ENCODE results near the gene CBFA2T3. TPM values are rescaled to one million over a fixed set of nuclear protein-coding genes. Genes with fewer than 3 reads are reported as not detected.

CBFA2T3 gene
- total RNA-seq, 1 donor from 2014 or later = 8.6 TPM

DNA sequence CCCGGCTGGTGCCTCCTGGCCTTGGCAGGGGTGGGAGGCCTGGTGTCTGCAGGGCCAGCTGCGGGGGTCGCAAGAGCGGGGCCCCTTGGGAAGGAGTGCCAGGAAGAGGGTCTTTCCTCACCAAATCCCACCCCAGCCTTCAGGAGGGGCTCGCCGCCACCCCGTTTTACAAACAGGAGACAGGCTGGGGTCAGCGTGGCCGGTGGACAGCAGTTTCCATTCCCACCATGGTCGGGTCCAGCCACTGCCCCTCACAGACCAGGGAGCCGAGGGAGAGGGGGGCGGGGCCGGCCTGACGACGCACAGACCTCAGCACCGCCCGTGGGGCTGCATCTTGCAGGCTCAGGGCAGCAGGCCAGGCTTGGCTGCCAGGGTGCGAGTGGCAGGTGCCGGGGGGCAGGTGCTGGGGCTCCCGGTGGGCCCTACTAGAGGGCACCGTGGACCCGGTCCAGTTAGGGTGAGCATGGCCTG lies 7.6 kb downstream of the CBFA2T3 start:
- no peak for TF ChIP-seq CTCF (IDR thresholded peaks at IDR 0.05; ENCODE audit: borderline replicate concordance)

DNA sequence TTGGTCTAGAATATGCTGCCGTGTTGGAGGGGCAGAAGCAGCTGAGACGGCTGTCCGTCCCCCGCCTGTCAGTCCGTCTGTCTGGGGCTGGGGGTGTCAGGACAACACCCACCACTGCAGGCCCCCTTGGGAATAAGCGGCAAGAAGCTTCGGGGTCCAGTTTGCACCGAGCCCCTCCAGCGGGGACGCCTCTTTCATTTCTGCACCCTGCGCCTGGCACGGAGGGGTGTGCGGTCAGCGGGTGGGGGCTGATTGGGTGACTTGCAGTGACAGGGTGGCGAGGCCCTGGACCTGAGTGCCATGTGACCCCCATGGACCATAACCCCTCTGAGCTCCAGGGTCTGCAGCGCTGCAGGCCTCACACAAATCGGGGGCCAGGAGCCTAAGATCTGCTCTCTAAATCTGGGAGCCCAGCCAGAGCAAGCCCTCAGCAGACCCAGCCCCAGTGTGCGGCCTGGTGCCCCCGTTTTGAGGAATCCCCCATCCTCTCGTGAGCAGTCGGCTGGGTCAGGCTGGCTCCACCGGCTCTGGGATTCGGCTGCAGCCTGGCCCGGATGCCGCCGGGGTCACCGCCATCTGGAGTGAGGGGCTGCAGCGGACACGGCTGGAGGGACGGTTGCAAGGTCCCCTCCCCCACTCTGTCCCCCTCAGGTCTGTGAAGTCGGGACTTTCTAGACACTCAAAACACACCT lies 8.3 kb downstream of the CBFA2T3 start:
- no peaks in the 10 kb centered on the region for H3K36me3 ChIP-seq
- H3K4me1 ChIP-seq = peaks cover 6% of the 10 kb centered on the region
- intact Hi-C loops (cut with micrococcal nuclease) = no loop called here
- no peak overlapping the region for H3K4me3 ChIP-seq
- peaks cover 92% of the 10 kb centered on the region for H3K27me3 ChIP-seq (ENCODE audit: low read depth)
- DNase-seq = no peak
- no peaks in the 10 kb centered on the region for H3K9me3 ChIP-seq (replicated peaks)
- no peak overlapping the region for H3K27ac ChIP-seq (replicated peaks)
- TF ChIP-seq CTCF (IDR thresholded peaks at IDR 0.05; ENCODE audit: borderline replicate concordance) = no peak

More for the DNA sequence above, 7.6 kb downstream of the CBFA2T3 start:
- peaks cover 6% of the 10 kb centered on the region for H3K4me1 ChIP-seq
- no peak overlapping the region for H3K27ac ChIP-seq (replicated peaks)
- H3K36me3 ChIP-seq = no peaks in the 10 kb centered on the region
- intact Hi-C loops (cut with micrococcal nuclease) = no loop called here
- H3K27me3 ChIP-seq (ENCODE audit: low read depth) = peaks cover 92% of the 10 kb centered on the region
- DNase-seq = no peak
- no peaks in the 10 kb centered on the region for H3K9me3 ChIP-seq (replicated peaks)
- no peak overlapping the region for H3K4me3 ChIP-seq

GRCh38 chr16:88967830-88968588 lies 9.0 kb downstream of the CBFA2T3 start:
- intact Hi-C loops (cut with micrococcal nuclease) = no loop called here
- H3K4me1 ChIP-seq = peaks cover 6% of the 10 kb centered on the region
- no peak for TF ChIP-seq CTCF (IDR thresholded peaks at IDR 0.05; ENCODE audit: borderline replicate concordance)
- no peaks in the 10 kb centered on the region for H3K9me3 ChIP-seq (replicated peaks)
- H3K4me3 ChIP-seq = no peak overlapping the region
- no peak overlapping the region for H3K27ac ChIP-seq (replicated peaks)
- DNase-seq = no peak
- H3K36me3 ChIP-seq = no peaks in the 10 kb centered on the region
- H3K27me3 ChIP-seq (ENCODE audit: low read depth) = peaks cover 92% of the 10 kb centered on the region

DNA sequence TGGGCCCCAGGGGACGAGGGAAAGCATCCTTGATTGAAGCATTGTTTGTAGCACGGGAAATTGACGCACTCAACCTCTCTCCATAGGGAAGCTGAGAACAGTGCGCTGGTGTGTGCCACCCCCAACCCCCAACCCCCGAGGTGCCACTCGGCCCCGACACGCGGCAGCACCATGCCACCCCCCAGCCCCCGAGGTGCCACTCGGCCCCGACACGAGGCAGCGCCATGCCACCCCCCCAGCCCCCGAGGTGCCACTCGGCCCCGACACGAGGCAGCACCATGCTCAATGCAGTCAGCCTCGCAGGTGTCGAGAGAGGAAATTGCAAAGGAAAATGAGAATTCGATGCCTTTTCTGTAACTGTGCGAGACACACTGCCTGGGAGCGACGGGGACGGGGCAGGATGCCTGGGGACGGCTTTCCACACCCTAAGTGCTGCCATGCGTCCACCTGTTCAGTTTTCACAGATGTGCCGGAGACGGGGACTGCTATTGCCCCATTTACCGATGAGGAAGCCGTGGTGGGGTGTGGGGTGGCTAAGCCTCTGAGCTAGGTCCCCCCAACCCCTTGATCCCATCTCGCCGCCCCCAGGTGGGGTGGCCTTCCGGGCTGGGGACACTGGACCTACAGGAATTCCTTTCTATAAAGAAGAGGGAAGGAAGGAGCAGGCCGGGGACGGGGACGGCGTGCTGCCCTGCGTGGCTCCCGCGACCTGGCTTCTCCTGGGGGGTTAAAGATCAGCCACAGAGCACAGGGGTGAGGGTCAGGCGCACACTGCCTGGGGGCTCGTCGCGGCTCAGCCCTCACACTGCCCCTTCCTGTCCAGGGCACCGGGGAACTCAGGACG lies 9.8 kb downstream of the CBFA2T3 start:
- Histone ChIP-seq H3K36me3 (no peaks in the 10 kb centered on the region), H3K4me3 (no peak overlapping the region), H3K27me3 (ENCODE audit: low read depth) (peaks cover 87% of the 10 kb centered on the region), H3K9me3 (replicated peaks) (no peaks in the 10 kb centered on the region), H3K4me1 (peaks cover 6% of the 10 kb centered on the region), H3K27ac (replicated peaks) (no peak overlapping the region)
- TF ChIP-seq CTCF (IDR thresholded peaks at IDR 0.05; ENCODE audit: borderline replicate concordance) = no peak
- no peak for DNase-seq
- intact Hi-C loops (cut with micrococcal nuclease) = no loop called here

- Histone ChIP-seq H3K27me3 (ENCODE audit: low read depth) (peaks cover 75% of the 10 kb centered on the region), H3K27ac (replicated peaks) (no peak overlapping the region)
These were observed 11.1 kb downstream of the CBFA2T3 start for GRCh38 chr16:88965826-88966480.

More at GRCh38 chr16:88965826-88966480, 11.1 kb downstream of the CBFA2T3 start:
- Histone ChIP-seq H3K4me1 (peaks cover 6% of the 10 kb centered on the region), H3K9me3 (replicated peaks) (no peaks in the 10 kb centered on the region), H3K36me3 (no peaks in the 10 kb centered on the region), H3K4me3 (no peak overlapping the region)
- intact Hi-C loops (cut with micrococcal nuclease) = no loop called here
- TF ChIP-seq CTCF (IDR thresholded peaks at IDR 0.05; ENCODE audit: borderline replicate concordance) = no peak
- no peak for DNase-seq
